ENCODE data around the gene PYGB. TPM values are rescaled to one million over a fixed set of nuclear protein-coding genes. Genes with fewer than 3 reads are reported as not detected.

Gene PYGB
- polyA plus RNA-seq, 1 experiment, result 68.8 TPM

DNA sequence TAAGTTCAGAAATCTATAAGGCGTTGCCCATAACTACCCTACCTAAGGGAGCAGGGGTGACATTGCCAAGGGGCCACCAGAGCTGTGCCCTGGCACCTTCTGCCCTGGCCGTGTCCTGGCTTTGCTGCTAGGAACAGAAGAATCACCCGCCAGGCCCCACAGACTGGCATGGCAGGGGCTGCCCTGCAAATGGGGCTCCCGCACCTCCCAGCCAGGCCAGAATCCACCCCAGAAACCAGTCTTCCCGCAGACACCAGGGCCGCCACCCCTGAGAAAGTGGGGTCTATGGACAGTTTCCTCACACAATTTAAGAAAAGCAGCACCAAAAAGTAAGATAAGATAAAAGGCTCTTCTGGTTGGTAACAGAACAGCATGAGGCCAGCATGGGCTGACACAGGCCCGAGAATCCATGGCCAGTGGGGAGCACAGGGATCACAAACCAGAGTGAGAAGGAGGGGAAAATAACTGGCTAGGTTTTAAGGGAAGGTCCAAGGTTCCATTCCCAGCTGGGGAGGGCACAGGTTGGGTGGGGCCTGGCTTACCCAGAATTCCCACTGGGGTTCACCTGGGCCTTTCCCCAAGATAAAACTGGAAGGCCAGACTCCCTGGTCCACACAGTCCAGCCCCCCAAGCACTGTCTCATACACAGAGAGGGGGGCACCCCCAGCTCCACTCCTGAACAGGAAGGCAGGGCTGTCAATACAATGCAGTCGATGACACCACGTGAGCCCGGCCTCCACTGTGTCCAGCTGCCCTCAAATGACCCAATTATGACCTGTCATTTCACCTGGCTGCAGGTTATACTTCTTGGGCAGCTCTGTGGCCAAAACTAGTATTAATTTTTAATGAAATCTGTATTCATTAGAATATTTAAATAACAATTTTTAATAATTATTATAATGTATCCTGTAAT is 59.4 kb downstream of the PYGB start:
- Histone ChIP-seq H3K4me3 (ENCODE audit: low read depth, low read length) (no peak overlapping the region), H3K27me3 (ENCODE audit: control insufficient read depth, insufficient read depth, low read length) (no peaks in the 10 kb centered on the region), H3K36me3 (ENCODE audit: control insufficient read depth, insufficient read depth, low read length) (peaks cover 6% of the 10 kb centered on the region)
- no peak for DNase-seq (ENCODE audit: low read depth)
- ChIA-PET CTCF (interaction anchor here (0.6 to 4.5 kb wide), 5 partner anchors 8 to 91 kb away, joined by 3 to 24 read pairs (median 3); no protein-coding TSS in a partner anchor), POLR2A (interaction anchor here (0.6 kb wide), 1 partner anchor 255 kb away, joined by 5 read pairs; no protein-coding TSS in a partner anchor)
- TF ChIP-seq CTCF (IDR thresholded peaks at IDR 0.05; ENCODE audit: insufficient read depth, low read depth, low read length), result no peak

GRCh38 chr20:25308083-25308491 is 60.2 kb downstream of the PYGB start:
- TF ChIP-seq CTCF (IDR thresholded peaks at IDR 0.05; ENCODE audit: insufficient read depth, low read depth, low read length), result no peak
- Histone ChIP-seq H3K4me3 (ENCODE audit: low read depth, low read length) (no peak overlapping the region), H3K27me3 (ENCODE audit: control insufficient read depth, insufficient read depth, low read length) (no peaks in the 10 kb centered on the region), H3K36me3 (ENCODE audit: control insufficient read depth, insufficient read depth, low read length) (peaks cover 6% of the 10 kb centered on the region)
- CTCF ChIA-PET, result interaction anchor here (1.1 to 4.5 kb wide), 4 partner anchors 9 to 91 kb away, joined by 3 to 24 read pairs (median 6); no protein-coding TSS in a partner anchor
- POLR2A ChIA-PET, result interaction anchor here (0.6 kb wide), 1 partner anchor 255 kb away, joined by 5 read pairs; no protein-coding TSS in a partner anchor
- DNase-seq (ENCODE audit: low read depth), result no peak

DNA sequence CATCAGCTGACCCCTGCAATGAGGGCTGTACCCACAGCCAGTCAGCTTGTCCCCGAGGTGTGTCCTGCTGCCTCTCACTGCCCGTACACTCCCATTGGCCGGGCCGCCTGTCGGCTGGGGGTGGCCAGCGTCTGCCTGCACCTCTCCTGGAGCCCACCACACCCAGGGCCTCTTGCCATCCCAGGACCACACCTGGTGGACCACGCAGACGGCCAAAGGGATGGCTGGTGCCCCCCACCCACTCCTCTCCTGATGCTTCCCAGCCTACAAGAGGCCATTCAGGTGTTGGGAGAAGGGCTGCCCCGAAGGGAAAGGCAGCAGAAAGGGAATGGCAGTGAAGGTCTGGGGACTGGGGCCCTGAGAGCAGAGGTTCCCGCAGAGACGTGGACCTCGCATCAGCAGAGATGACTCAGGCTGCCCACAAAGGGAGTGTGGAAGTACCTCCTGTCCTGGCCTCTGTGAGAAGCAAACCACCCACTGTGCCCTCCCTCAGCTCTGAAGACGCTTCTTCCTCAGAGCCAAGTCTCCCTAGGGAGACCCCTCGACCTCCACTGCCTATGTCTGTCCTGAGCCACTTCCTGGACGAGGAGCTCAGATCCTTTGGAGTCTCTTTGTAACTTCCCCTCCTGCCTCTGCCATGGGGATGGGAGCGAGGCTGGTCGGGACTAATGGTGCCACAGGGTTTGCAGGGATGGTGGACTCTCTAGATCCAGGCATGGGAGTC is 60.9 kb downstream of the PYGB start:
- Histone ChIP-seq H3K27me3 (ENCODE audit: control insufficient read depth, insufficient read depth, low read length) (no peaks in the 10 kb centered on the region), H3K36me3 (ENCODE audit: control insufficient read depth, insufficient read depth, low read length) (peaks cover 6% of the 10 kb centered on the region), H3K4me3 (ENCODE audit: low read depth, low read length) (no peak overlapping the region)
- no peak for DNase-seq (ENCODE audit: low read depth)
- ChIA-PET POLR2A (no interaction called here), CTCF (interaction anchor here (0.6 to 4.5 kb wide), 7 partner anchors 10 to 141 kb away, joined by 3 to 24 read pairs (median 5); no protein-coding TSS in a partner anchor)
- TF ChIP-seq CTCF (IDR thresholded peaks at IDR 0.05; ENCODE audit: insufficient read depth, low read depth, low read length), result no peak

DNA sequence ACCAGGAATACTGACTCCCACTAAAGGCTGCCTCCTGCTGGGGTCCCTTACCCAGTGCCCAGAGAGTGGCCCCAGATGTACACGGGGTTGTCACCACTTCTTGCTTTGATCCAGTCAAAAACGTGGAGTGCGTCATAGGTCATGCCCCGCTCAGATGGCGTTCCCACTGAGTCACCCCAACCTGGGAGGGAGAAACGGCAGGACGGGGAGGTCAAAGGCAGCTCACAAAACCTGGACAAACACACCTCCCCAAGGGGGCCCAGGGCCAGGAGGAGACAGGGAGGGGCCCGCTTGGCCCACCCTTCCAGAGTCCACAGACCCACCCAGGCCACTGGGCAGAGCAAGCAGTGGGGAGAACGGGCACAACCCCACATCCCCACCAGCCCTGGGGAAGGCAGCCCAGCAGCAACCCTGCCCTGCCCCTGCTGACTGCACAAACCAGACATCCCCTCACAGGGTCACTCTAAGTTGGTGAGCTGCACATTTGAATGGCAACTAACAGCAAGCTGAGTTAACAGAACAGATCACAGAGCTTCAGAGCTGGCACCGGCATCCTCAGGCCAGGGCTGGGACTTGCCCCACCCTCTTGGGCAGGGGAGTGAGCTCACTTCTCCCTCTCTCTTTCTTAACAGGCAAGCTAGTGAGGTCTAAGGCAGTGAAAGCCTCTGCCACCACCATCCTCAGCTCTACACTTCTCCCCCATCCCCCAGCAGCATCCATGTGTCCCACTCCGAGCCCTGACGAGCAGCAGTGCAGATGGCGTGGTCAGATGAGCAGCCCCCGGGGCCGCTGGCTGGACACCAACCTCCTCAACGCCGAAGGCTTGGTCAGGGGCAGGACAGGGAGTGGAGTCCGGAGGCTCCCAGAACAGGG is 61.7 kb downstream of the PYGB start:
- H3K27me3 ChIP-seq (ENCODE audit: control insufficient read depth, insufficient read depth, low read length), result no peaks in the 10 kb centered on the region
- ChIA-PET CTCF (interaction anchor here (1.0 to 4.5 kb wide), 5 partner anchors 13 to 89 kb away, joined by 3 to 24 read pairs (median 5); no protein-coding TSS in a partner anchor), POLR2A (interaction anchor here (0.6 kb wide), 1 partner anchor 114 kb away, joined by 4 read pairs; no protein-coding TSS in a partner anchor)
- peak; percentile 56 for DNase-seq (ENCODE audit: low read depth)
- no peak for TF ChIP-seq CTCF (IDR thresholded peaks at IDR 0.05; ENCODE audit: insufficient read depth, low read depth, low read length)
- H3K36me3 ChIP-seq (ENCODE audit: control insufficient read depth, insufficient read depth, low read length), result peaks cover 4% of the 10 kb centered on the region; the same call in 1 of the 2 replicates
- no peak overlapping the region; the same call in 1 of the 2 replicates for H3K4me3 ChIP-seq (ENCODE audit: low read depth, low read length)

Measured in BJ (cell line).